SKM-1 (cell line): ENCODE results near the gene TNIK.

ENCODE experiments used
- DNase-seq: peaks from one replicate; lab custom pipeline; 2025; ENCODE audit not compliant: unreplicated experiment; lab: John Stamatoyannopoulos, UW

The TNIK gene

GRCh38 chr3:171176244-171176933, 283.8 kb downstream of the TNIK start:
- DNase-seq, result no peak

GRCh38 chr3:171175741-171176234, 284.4 kb downstream of the TNIK start:
- no peak for DNase-seq

- no peak for DNase-seq
These were observed 286.5 kb downstream of the TNIK start for GRCh38 chr3:171173736-171174135.

GRCh38 chr3:171172070-171172469, 288.1 kb downstream of the TNIK start:
- no peak for DNase-seq

GRCh38 chr3:171169866-171170265, 290.3 kb downstream of the TNIK start:
- DNase-seq, result no peak

GRCh38 chr3:171169443-171169842, 290.8 kb downstream of the TNIK start:
- no peak for DNase-seq

GRCh38 chr3:171168551-171168950, 291.7 kb downstream of the TNIK start:
- DNase-seq, result no peak

GRCh38 chr3:171168086-171168485, 292.1 kb downstream of the TNIK start:
- DNase-seq, result no peak

GRCh38 chr3:171165983-171166382, 294.2 kb downstream of the TNIK start:
- DNase-seq, result no peak

- DNase-seq, result no peak
These were observed 294.7 kb downstream of the TNIK start for GRCh38 chr3:171165499-171165921.

GRCh38 chr3:171164067-171164465, 296.1 kb downstream of the TNIK start:
- DNase-seq, result no peak

- DNase-seq, result no peak
These were observed 296.8 kb downstream of the TNIK start for GRCh38 chr3:171163101-171164066.

- no peak for DNase-seq
These were observed 299.9 kb downstream of the TNIK start for GRCh38 chr3:171160325-171160724.

- no peak for DNase-seq
These were observed 300.4 kb downstream of the TNIK start for GRCh38 chr3:171159822-171160157.

GRCh38 chr3:171159024-171159821, 301.0 kb downstream of the TNIK start:
- no peak for DNase-seq

- DNase-seq, result no peak
These were observed 302.2 kb downstream of the TNIK start for GRCh38 chr3:171157980-171158379.

GRCh38 chr3:171157286-171157685, 302.9 kb downstream of the TNIK start:
- DNase-seq, result no peak

GRCh38 chr3:171156401-171157010, 303.7 kb downstream of the TNIK start:
- DNase-seq, result no peak

- no peak for DNase-seq
These were observed 305.0 kb downstream of the TNIK start for GRCh38 chr3:171155122-171155700.

- no peak for DNase-seq
These were observed 309.3 kb downstream of the TNIK start for GRCh38 chr3:171150945-171151344.
